Frontal cortex (tissue), 4 donors: ENCODE measurements around the gene SCPEP1. TPM values are rescaled to one million over a fixed set of nuclear protein-coding genes. Genes with fewer than 3 reads are reported as not detected.

Source experiments
- DNase-seq, 2 donors: peaks; one replicate each; pipeline ENCODE4 v3.0.0; 2012; ENCODE audit warnings: low spot score in 2 of 2
- FAIRE-seq: peaks from 2 replicates; lab custom pipeline; 2012; peaks lifted over from hg19 to GRCh38; lab: Jason Lieb, UNC
- total RNA-seq: library from RNA; depleted of rRNA; stranded (reverse); fragments of >200 nt; gene quantifications from one replicate; pipeline ENCODE4 v1.2.3, GENCODE V29; 2014
- donor health status: control.
- donor health status: control.
- donor health status: control.

SCPEP1 gene
- total RNA-seq, 1 donor from 2014 or later = 3.3 TPM

- DNase-seq (no peak), FAIRE-seq (no peak)
These were observed 14.4 kb downstream of the SCPEP1 start for GRCh38 chr17:56992364-56992763.

GRCh38 chr17:56994009-56994792 lies 16.3 kb downstream of the SCPEP1 start:
- FAIRE-seq = no peak

GRCh38 chr17:56995766-56996165 lies 17.8 kb downstream of the SCPEP1 start:
- no peak for FAIRE-seq
- DNase-seq = no peak

More at GRCh38 chr17:56994009-56994792, 16.3 kb downstream of the SCPEP1 start:
- DNase-seq = no peak

- DNase-seq = no peak
- no peak for FAIRE-seq
These were observed 19.4 kb downstream of the SCPEP1 start for GRCh38 chr17:56997313-56997712.

- DNase-seq = no peak
- no peak for FAIRE-seq
These were observed 23.6 kb downstream of the SCPEP1 start for GRCh38 chr17:57001541-57001940.

GRCh38 chr17:57002904-57003303 lies 25.0 kb downstream of the SCPEP1 start:
- DNase-seq = no peak
- no peak for FAIRE-seq

GRCh38 chr17:57004944-57005579 lies 27.1 kb downstream of the SCPEP1 start:
- DNase-seq (no peak), FAIRE-seq (no peak)

- no peak for FAIRE-seq
These were observed 28.1 kb downstream of the SCPEP1 start for GRCh38 chr17:57006040-57006439.

GRCh38 chr17:57008958-57009357 lies 31.0 kb downstream of the SCPEP1 start:
- FAIRE-seq = no peak

More at GRCh38 chr17:57006040-57006439, 28.1 kb downstream of the SCPEP1 start:
- no peak for DNase-seq

GRCh38 chr17:57009737-57010445 lies 32.0 kb downstream of the SCPEP1 start:
- peak in 1 of 2 donors; percentile 48 for DNase-seq
- FAIRE-seq = no peak

More at GRCh38 chr17:57008958-57009357, 31.0 kb downstream of the SCPEP1 start:
- no peak for DNase-seq

GRCh38 chr17:57010487-57010886 lies 32.6 kb downstream of the SCPEP1 start:
- no peak for DNase-seq
- FAIRE-seq = no peak

GRCh38 chr17:57011491-57012015 lies 33.6 kb downstream of the SCPEP1 start:
- FAIRE-seq (no peak), DNase-seq (no peak)

- DNase-seq (no peak), FAIRE-seq (no peak)
These were observed 38.3 kb downstream of the SCPEP1 start for GRCh38 chr17:57016071-57016763.

- FAIRE-seq (no peak), DNase-seq (no peak)
These were observed 38.8 kb downstream of the SCPEP1 start for GRCh38 chr17:57016764-57017116.

- DNase-seq (no peak), FAIRE-seq (no peak)
These were observed 39.7 kb downstream of the SCPEP1 start for GRCh38 chr17:57017625-57018024.

- no peak for DNase-seq
- no peak for FAIRE-seq
These were observed 42.3 kb downstream of the SCPEP1 start for GRCh38 chr17:57020208-57020607.

- DNase-seq (no peak), FAIRE-seq (no peak)
These were observed 43.5 kb downstream of the SCPEP1 start for GRCh38 chr17:57021226-57021940.

GRCh38 chr17:57025876-57026275 lies 47.9 kb downstream of the SCPEP1 start:
- DNase-seq = no peak
- no peak for FAIRE-seq

GRCh38 chr17:57027852-57028251 lies 49.9 kb downstream of the SCPEP1 start:
- DNase-seq = no peak
- FAIRE-seq = no peak
